Measurements from ENCODE around the gene SFXN2.
"Not testable (repeated sequence)": the region's sequence is repeated elsewhere in the genome, so short reads cannot be mapped to it uniquely, and the experiment has no call there.

SFXN2 gene

DNA sequence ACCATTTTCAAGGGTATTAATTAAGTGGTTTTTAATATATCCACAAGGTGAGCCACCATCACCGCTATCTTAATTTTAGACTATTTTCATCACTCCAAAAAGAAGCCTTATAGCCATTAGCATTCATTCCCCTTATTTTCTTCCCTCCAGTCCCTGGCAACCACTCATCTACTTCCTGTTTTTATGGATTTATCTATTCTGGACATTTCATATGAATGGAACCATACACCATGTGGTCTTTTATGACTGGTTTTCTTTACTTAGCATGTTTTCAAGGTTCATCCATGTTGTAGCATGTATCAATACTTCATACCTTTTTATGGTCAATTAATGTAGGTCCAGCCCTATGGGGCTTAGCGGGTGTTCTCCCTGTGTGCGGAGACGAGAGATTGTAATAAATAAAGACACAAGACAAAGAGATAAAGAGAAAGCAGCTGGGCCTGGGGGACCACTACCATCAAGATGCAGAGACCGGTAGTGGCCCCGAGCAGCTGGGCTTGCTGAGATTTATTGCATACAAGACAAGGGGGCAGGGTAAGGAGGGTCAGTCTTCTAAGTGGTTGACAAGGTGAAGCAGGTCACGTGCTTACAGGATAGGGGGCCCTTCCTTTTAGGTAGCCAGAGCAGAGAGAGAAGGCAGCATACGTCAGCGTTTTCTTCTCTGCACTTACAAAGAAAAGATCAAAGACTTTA is 44.0 kb downstream of the SFXN2 start:
- TF ChIP-seq, protein P1, sequence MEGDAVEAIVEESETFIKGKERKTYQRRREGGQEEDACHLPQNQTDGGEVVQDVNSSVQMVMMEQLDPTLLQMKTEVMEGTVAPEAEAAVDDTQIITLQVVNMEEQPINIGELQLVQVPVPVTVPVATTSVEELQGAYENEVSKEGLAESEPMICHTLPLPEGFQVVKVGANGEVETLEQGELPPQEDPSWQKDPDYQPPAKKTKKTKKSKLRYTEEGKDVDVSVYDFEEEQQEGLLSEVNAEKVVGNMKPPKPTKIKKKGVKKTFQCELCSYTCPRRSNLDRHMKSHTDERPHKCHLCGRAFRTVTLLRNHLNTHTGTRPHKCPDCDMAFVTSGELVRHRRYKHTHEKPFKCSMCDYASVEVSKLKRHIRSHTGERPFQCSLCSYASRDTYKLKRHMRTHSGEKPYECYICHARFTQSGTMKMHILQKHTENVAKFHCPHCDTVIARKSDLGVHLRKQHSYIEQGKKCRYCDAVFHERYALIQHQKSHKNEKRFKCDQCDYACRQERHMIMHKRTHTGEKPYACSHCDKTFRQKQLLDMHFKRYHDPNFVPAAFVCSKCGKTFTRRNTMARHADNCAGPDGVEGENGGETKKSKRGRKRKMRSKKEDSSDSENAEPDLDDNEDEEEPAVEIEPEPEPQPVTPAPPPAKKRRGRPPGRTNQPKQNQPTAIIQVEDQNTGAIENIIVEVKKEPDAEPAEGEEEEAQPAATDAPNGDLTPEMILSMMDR (IDR thresholded peaks at IDR 0.05; ENCODE audit: low read depth, low read length) = no peak
- no peak overlapping the region for H3K4me3 ChIP-seq (ENCODE audit: low read depth, low read length)

DNA sequence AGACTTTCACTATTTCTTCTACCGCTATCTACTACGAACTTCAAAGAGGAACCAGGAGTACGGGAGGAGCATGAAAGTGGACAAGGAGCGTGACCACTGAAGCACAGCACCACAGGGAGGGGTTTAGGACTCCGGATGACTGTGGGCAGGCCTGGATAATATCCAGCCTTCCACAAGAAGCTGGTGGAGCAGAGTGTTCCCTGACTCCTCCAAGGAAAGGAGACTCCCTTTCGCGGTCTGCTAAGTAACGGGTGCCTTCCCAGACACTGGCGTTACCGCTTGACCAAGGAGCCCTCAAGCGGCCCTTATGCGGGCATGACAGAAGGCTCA is 44.5 kb downstream of the SFXN2 start:
- H3K4me3 ChIP-seq (ENCODE audit: low read depth, low read length) = not testable (repeated sequence)

DNA sequence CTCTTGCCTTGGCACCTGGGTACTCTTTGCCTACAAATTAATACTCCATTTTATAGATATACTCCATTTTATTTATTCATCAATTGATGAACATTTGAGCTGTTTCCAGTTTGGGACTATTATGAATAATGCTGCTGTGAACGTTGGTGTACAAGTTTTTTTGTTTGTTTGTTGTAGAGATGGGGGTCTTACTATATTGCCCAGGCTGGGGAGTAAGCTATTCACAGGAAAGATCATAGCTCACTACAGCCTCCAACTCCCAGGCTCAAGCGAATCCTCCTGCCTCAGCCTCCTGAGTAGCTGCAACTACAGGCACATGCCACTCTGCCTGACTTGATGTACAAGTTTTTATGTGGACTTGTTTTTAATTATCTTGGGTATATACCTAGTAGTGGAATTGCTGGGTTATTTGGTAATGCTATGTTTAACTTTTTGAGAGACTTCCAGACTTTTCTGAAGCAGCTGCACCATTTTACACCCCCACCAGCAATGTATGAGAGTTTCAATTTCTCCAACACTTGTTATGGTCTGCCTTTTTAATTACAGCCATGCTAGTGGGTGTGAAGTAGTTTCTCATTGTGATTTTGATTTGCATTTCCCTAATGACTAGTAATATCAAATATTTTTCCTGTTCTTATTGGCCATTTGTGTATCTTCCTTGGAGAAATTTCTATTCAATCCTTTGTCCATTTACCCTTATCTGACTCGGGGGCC is 45.2 kb downstream of the SFXN2 start:
- TF ChIP-seq, protein P1 (IDR thresholded peaks at IDR 0.05; ENCODE audit: low read depth, low read length) = no peak
- H3K4me3 ChIP-seq (ENCODE audit: low read depth, low read length) = no peak overlapping the region

DNA sequence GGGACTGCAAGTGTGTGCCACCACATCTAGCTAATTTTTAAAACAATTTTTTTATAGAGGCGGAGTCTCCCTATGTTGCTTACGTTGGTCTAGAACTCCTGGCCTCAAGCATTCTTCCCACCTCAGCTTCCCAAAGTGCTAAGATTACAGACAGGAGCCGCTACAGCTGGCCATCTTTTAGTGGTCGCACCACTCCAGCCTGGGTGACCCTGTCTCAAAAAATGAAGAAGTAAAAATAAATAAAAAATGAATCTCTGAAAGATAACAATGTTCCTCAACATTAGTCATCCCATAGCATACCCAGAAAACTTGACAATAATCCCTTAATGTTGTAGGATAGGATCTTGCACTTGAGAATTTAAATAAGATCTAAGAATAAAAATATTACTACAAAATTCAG is 47.5 kb downstream of the SFXN2 start:
- no peak overlapping the region for H3K4me3 ChIP-seq (ENCODE audit: low read depth, low read length)
- TF ChIP-seq, protein P1 (IDR thresholded peaks at IDR 0.05; ENCODE audit: low read depth, low read length) = no peak

DNA sequence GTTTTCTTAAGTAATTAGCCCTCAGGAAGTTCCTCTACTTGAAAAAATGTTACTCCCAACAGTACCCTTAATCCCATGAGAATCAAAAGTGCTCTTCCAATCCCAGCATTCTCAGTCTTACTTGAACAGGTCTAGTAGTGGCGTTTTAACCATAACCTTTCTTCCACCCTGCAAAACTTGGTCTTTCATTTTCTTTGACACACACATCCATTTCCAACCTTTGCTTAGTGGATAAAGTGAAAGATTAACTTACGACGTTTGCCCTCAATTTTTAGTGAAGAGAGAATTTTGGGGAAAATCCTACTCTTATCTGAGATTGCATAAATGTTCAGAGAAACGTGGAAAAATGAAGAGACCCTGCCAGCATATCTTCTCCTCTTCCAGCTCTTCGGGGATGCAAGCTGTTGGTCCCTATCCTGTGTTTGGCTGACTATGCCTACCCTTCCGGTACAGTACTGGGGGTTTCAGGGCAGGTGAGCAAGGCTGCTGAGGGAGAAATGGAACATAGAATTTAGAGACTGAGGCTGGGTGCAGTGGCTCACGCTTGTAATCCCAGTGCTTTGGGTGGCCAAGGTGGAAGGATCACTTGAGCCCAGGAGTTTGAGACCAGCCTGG is 48.1 kb downstream of the SFXN2 start:
- no peak overlapping the region for H3K4me3 ChIP-seq (ENCODE audit: low read depth, low read length)
- TF ChIP-seq, protein P1 (IDR thresholded peaks at IDR 0.05; ENCODE audit: low read depth, low read length) = no peak

DNA sequence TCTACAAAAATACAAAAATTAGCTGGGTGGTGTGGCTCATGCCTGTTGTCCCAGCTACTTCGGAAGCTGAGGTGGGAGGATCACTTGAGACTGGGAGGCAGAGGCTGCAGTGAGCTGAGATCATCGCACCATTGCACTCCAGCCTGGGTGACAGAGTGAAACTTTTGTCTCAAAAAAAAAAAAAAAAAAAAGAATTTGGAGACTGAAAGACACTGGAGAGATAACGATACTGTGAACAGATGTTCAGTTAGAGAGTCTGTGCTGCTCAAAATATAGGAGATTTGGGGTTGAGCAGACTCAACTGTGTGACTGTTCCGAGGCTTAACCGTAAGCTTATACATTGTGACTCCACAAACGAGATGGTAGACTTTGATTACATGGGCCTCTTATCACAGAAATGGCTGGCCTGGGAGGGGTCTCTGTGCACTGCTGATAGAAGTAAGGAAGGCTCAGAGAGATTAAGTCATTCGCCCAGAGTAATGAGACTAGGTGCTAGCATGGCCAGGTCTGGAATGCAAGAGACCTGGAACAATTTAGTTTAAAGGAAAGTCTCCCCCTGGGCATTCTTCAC is 48.7 kb downstream of the SFXN2 start:
- no peak overlapping the region for H3K4me3 ChIP-seq (ENCODE audit: low read depth, low read length)
- TF ChIP-seq, protein P1 (IDR thresholded peaks at IDR 0.05; ENCODE audit: low read depth, low read length) = no peak

DNA sequence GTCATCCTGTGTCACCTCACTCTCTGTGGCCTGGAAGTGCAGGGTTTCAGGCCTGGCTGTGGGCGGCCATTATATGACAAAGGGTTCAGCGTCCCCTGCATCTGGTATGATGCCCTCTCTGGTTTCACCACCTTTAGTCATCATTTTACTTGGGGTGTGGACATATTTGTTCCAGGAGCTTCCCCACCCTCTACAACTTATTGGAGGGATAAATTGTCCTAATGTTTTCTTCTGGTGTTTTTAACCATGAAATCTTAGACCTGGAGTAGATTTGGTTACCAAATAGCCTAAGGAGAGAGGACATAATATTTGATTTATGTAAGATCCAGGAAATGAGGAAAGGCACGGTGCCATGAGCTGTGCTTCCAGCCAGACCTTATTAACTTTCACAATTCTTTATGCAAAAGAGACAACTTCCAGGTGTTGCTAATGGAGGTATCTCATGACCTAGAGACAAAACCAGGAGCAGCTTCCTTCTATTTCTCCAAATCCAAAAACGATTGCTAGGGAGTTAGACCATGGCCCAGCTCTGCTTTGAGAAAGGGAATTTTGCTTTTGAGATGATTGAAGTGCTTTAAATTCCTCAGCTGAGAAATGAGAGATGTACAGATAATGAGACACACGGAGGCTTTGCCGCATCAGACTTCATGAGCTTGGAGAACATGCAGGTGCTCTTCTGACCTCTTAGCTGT is 50.2 kb downstream of the SFXN2 start:
- no peak overlapping the region for H3K4me3 ChIP-seq (ENCODE audit: low read depth, low read length)
- TF ChIP-seq, protein P1 (IDR thresholded peaks at IDR 0.05; ENCODE audit: low read depth, low read length) = no peak

All from WI38 (cell line).